GM18868 (cell line): ENCODE data around the gene ADCY2.

ENCODE experiments used
- ATAC-seq: cut with Tn5 transposase; IDR thresholded peaks from one replicate; pipeline ENCODE4 v1.9.1; 2021; ENCODE audit warnings: mild to moderate bottlenecking, moderate library complexity; ENCODE audit not compliant: unreplicated experiment

ADCY2 gene

GRCh38 chr5:7653046-7653445 is 257.1 kb downstream of the ADCY2 start:
- no peak for ATAC-seq

GRCh38 chr5:7657153-7657552 is 261.2 kb downstream of the ADCY2 start:
- ATAC-seq = no peak

- ATAC-seq = no peak
Measured at GRCh38 chr5:7659420-7659819, 263.5 kb downstream of the ADCY2 start.

- ATAC-seq = no peak
Measured at GRCh38 chr5:7662289-7662688, 266.4 kb downstream of the ADCY2 start.

GRCh38 chr5:7663808-7664207 is 267.9 kb downstream of the ADCY2 start:
- peak; percentile 22 for ATAC-seq

GRCh38 chr5:7664208-7664607 is 268.3 kb downstream of the ADCY2 start:
- peak; percentile 84 for ATAC-seq

GRCh38 chr5:7667216-7667767 is 271.4 kb downstream of the ADCY2 start:
- ATAC-seq = no peak

- ATAC-seq = no peak
Measured at GRCh38 chr5:7668161-7668560, 272.2 kb downstream of the ADCY2 start.

- no peak for ATAC-seq
Measured at GRCh38 chr5:7668627-7669026, 272.7 kb downstream of the ADCY2 start.

GRCh38 chr5:7671381-7671993 is 275.5 kb downstream of the ADCY2 start:
- no peak for ATAC-seq

GRCh38 chr5:7673658-7674057 is 277.7 kb downstream of the ADCY2 start:
- ATAC-seq = no peak

- no peak for ATAC-seq
Measured at GRCh38 chr5:7676455-7676854, 280.5 kb downstream of the ADCY2 start.

GRCh38 chr5:7678030-7678429 is 282.1 kb downstream of the ADCY2 start:
- no peak for ATAC-seq

- ATAC-seq = no peak
Measured at GRCh38 chr5:7679663-7680062, 283.7 kb downstream of the ADCY2 start.

GRCh38 chr5:7680260-7680659 is 284.3 kb downstream of the ADCY2 start:
- no peak for ATAC-seq

- ATAC-seq = no peak
Measured at GRCh38 chr5:7682379-7682778, 286.4 kb downstream of the ADCY2 start.

- ATAC-seq = no peak
Measured at GRCh38 chr5:7683753-7684152, 287.8 kb downstream of the ADCY2 start.

- no peak for ATAC-seq
Measured at GRCh38 chr5:7684826-7685225, 288.9 kb downstream of the ADCY2 start.

- ATAC-seq = no peak
Measured at GRCh38 chr5:7686794-7687193, 290.9 kb downstream of the ADCY2 start.

- ATAC-seq = no peak
Measured at GRCh38 chr5:7690557-7690956, 294.6 kb downstream of the ADCY2 start.

GRCh38 chr5:7705261-7705660 is 309.3 kb downstream of the ADCY2 start:
- ATAC-seq = no peak

- ATAC-seq = no peak
Measured at GRCh38 chr5:7705736-7706135, 309.8 kb downstream of the ADCY2 start.

- ATAC-seq = no peak
Measured at GRCh38 chr5:7706256-7706655, 310.3 kb downstream of the ADCY2 start.
